Hematopoietic multipotent progenitor cell treated with erythropoietin and hydrocortisone succinate and interleukin-3 and kit ligand, for 17 days (in vitro differentiated cells): ENCODE measurements around the gene SDK1.
"Not testable (repeated sequence)": the region's sequence is repeated elsewhere in the genome, so short reads cannot be mapped to it uniquely, and the experiment has no call there.

ENCODE experiments used
- DNase-seq: peaks from one replicate; pipeline ENCODE4 v3.0.0-alpha.2; 2015; ENCODE audit warnings: low spot score

The SDK1 gene

DNA sequence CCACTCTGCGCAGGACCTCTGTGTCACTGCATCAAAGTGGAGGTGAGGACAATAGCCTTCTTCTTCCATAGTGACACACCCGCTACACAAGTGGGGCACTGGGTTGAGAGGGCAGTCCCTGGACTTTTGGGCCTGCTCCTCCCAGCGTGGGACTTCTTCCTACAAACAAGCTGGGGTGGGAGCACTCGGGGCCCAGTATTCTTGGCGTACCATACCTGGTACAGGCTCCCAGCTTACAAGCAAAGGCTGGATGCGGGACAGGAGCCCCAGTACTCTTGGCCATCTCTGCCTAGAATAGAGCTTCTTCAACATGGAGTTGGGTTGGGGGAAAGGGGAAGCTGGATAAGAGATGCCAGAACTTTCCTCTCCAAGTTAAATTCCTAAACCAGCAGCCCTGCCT, 954.3 kb downstream of the SDK1 start:
- no peak for DNase-seq

DNA sequence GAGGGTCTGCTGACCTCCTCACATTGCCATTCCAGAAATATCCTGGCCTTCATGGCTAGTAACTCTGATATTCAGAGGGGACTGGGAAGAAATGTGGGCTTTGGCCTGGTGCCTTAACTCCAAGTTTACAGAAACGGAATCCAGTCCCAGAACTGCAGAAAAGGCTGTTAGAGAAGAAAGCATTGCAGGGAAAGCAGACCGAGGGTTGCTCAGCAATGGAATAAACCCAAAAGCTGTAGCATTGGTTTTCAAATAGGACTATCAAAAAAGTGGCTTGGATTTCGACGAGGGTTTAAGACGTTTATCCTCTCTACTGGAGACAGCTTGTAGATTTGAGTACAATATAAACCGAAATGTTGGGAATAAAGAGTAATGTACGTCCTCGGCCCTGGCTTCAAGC, 955.2 kb downstream of the SDK1 start:
- no peak for DNase-seq

DNA sequence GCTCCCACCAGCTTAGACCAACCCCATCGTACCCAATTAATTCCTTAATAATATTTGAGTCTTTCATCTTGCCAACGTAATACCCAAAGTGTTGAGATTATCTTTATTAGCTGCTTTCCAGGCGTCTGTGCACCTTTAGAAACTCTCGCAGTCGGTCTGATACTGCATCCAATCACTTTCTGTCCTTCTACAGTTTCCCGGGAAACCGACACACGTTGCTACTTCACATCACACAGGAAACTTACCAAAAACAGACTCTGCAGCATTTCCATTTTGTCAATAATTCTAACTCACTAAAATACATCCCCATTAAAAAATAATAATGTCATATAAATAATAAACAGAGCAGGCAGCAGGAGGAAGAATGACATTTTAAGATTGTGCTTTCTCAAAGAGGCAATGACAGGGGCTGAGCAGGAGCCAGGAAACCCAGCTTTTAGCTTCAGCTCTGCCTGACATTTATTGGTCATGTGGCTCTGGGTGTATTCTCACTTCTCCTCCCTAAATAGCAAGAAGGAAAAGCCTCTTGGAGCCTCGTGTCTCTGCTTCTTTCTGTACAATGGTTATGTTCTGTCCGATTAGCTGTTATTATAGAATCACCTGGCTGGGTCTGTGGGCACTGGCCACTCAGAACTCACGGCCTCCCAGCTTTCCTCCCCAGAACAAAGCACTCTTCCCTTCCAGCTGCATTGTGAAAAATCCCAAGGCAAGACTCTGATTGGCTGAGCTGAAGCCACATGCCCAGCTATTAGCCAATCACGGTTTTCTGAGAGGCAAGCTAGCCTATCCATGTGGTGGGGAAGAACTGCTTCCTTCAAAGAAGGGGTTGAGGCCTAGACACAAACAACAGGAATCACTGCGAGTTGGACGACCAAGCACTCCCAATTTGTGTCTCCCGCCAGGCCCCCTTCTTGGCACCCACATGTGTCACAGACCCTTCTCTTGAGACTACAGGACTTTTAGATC, 956.4 kb downstream of the SDK1 start:
- no peak for DNase-seq

DNA sequence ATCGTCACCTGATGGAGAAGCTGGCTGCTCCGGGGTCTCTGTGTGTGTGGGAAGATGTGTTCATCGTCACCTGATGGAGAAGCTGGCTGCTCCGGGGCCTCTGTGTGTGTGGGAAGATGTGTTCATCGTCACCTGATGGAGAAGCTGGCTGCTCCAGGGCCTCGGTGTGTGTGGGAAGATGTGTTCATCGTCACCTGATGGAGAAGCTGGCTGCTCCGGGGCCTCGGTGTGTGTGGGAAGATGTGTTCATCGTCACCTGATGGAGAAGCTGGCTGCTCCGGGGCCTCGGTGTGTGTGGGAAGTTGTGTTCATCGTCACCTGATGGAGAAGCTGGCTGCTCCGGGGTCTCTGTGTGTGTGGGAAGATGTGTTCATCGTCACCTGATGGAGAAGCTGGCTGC, 959.1 kb downstream of the SDK1 start:
- not testable (repeated sequence) for DNase-seq

DNA sequence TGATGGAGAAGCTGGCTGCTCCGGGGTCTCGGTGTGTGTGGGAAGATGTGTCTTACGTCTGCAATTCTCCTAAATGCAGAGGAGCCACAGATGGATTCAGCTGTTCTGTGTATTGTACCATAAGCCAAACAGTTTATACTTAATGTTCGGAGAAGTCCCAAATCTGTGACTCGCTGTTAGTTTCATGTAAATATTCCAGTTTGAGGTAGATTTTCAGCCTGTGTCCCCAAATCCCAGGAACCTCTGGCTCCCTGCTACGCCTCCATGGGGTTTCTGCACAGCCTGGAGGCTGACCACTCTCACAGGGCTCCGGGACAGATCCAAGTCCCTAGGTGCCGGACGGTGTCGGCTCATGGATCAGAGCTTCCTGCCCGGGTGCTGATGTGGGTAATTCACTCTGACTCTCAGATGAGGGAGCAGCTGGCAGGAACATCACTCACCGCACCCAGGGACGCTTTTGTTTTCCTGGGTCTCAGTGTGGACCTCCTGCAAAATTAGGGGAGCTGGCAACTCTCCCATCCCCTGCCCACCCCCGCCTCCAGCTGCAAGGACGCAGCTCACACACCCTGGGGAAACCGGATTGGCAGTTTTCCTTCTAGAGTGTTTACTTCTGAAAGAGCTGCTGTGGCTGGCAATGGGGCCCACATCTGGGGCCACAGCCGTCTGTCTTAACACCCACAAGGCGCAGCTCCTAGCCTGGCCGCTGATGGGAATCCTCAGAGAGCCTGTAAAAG, 960.0 kb downstream of the SDK1 start:
- DNase-seq: no peak

DNA sequence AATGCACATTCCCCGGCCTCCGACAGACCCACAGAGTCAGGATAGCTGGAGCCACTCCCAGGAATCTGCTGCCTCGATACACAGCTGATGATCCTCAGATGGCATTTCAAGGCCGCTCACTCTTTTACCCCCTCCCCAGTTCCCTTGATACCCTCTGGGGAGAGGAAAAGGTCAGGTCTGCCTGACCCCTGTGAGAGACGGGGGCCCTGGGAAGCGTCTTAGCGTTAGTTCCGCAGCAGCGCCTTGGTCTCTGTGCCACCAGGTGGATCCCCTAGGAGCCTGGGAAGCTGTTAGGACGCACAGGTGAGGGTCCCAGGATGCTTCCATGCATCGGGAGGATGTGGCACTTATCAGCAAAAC, 960.5 kb downstream of the SDK1 start:
- DNase-seq: no peak

DNA sequence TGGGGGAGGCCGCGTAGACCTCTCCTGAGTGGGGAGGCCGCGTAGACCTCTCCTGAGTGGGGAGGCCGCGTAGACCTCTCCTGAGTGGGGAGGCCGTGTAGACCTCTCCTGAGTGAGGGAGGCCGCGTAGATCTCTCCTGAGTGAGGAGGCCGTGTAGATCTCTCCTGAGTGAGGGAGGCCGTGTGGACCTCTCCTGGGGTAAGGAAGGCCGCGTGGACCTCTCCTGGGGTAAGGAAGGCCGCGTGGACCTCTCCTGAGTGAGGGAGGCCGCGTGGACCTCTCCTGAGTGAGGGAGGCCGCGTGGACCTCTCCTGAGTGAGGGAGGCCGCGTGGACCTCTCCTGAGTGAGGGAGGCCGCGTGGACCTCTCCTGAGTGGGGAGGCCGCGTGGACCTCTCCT, 963.2 kb downstream of the SDK1 start:
- not testable (repeated sequence) for DNase-seq

DNA sequence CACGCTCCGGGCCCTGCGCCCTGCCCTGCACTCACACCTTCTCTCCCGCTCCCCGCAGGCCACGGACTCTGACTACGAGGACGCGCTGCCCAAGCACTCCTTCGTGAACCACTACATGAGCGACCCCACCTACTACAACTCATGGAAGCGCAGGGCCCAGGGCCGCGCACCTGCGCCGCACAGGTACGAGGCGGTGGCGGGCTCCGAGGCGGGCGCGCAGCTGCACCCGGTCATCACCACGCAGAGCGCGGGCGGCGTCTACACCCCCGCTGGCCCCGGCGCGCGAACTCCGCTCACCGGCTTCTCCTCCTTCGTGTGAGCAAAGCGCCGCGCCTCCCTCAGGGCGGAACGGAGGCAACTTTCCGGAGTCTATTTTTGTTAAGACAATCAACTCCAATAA, 964.0 kb downstream of the SDK1 start:
- DNase-seq: no peak

DNA sequence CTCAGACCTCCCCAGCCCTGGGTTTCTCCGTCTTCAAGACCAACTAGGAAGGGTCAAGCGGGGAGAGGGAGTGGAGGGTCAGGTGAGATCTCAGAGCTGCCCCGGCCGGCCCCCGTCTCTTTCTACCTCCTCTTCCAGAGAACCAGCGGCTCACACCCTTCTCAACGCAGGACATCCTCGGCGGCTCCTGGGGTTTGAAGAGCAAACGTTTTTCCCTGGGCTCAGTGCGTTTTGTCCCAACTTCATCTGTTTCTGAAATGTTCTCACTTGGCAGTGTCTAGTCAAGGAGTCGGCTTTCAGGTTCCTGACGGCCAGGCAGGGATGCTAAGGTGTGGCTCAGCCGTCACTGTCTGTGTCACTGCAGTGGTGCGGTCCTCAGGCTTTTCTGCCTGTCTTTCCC, 964.6 kb downstream of the SDK1 start:
- DNase-seq: no peak

DNA sequence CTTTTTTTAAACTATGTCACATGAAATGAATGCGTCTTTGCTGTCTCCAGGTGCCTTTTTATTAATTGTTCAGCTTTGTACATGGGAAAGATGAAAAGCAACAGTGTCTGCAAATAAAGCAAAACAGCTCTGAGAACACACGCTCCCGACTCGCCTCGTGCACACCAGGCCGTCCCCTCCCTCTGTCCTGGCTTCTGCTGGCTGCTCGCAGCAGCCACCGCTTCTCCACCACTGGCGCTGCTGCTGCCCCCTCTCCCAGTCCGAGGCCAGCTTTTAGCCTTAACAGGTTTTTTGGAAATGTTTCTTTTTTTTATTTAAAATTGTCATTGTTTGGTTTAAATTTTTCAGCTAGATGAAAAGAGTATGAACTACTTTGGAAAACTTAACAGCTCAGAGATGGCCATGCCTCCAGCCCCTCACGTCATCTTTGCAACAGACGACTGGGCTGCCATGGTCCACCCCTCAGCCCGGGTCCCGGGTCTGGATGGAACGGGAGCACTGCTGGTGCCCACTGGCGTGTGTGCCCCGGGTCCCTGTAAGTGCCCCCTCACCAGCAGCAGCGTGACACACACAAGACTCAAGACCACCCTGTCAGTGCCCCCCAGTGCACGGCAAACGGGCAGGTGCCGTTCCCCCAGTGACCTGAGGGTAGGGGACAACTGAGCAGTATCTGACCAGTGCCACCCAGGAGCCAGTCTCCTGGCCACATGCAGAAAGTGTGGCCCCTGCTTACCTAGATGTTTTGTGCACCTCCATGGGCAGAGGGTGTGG, 965.4 kb downstream of the SDK1 start:
- DNase-seq: no peak

DNA sequence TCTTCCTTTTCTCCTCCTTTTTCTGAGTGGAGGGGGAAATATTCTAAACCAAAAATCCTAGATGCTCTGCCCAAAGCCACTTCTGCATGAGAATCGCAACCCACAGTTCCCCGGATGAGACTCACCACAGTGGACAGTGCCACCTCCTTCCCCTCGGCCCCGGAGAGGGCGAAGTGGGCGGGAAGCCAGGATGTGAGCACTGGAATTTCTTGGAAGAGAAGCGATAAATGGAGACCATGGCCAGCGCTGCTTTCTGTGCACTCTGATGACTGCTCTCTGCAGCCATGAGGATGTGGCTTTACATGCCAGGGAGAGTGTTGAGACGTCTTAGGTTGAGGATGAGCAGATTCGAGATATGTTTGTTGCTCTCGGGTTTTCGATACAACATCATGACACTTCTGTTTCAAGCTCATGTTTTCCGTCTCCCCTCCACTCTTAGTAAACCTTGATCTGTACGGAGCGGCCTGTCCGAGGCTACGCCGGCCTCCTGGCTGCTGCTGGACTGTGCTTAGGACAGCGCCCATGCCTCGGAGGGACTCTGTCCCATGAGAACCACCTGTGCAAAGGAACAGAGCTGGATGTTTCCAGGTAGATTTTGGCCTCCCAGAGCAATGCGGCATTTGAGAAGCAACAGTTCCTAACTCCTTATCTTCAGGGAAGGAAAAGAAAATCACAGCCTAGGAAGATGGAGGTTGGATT, 966.4 kb downstream of the SDK1 start:
- no peak for DNase-seq

DNA sequence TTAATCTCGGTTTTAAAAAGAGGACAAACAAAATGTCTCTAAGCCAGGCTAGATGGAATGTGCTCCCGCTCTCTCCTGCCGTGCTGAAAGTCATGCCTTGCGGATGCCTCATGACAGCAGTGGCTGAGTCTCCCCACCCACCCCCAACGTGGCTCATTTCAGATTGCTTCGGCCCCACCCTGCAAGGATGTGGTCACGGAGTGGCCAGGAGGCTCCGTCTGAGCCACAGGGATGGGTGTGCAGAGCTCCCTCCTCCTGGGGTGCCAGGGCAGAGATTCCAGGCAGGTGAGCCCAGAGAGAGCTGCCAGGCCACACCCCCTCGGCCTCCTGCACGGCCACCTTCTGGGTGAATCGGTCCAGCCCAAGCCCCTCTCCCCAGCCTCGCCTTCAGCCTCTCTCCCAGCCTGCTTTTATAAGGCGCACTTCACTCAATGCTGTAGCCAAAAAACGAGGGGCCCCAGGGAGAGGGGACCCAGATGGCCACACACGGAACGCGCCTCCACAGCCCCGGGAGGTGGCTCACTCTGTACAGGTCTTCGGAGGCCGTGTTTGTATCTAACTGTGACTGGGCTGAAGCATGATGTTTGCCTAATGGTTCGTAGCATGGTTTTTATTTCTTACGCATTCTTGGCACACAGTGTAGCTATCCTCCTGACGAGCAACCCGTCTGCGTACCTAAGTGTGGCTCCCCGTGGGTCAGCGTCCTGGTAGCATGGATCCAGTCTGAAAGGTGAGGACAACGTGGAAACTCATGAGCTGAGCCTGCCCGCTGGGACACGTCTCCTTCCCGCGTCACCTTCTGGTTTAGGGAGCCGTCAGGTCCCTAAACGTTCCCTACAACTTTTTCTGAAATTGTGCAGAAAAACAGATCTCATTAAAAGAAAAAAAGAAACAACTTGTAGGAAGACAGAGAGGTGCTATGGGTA, 967.3 kb downstream of the SDK1 start:
- DNase-seq: no peak

DNA sequence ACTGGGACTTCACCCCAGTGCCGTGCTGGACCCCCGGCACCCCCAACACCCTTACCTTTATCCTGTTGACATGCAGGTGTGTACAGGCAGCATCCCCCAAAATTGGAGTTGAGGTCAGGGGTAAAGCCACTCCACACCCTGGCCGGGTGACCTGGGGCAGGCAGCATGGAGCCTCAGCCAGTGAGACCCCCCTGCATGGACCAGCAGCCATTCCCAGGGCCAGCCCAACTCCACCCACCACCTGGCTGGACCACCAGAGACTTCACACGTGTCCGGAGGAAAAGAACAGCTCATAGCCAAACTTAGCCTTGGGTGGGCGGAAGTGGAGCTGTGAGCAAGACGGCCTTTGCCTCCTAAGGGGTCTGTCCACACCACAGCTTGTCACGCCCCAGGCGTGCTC, 968.0 kb downstream of the SDK1 start:
- no peak for DNase-seq

DNA sequence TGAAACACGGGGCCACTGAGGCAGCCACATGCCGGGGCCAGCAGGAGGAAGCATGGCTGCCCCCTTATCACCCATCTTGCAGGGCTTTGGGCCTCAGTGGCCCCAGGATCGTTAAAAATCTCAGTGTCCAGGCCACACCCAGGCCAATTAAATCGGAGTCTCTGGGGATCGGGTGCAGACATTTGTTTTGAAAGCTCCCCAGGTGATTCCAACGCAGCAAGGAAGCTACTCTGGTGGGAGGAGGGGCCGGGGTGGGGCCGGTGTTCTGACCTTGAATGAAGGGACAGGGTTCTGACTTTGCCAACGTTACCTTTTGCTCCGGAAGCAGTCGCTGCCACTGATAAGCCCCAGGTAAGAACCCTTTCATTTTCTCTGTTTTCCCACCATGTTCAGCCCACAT, 968.7 kb downstream of the SDK1 start:
- DNase-seq: no peak

DNA sequence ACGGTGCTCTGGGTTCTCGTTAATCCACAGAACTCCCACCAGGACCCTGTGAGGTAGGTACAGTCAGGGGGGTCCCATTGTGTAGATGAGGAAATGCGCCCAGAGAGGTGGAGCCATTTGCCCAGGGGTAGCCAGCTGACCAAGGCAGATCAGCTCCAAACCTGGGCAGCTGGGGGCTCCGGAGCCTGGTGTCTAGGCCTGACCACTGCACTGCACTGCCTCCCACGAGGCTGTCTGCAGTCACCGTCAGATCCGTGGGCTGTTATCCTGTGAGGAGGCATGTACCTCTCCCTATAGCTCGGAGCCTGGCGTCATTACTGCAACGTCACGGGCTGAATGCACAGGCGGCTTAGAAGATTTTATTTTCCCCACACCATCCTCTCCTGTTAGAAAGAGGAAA, 969.2 kb downstream of the SDK1 start:
- DNase-seq: no peak

DNA sequence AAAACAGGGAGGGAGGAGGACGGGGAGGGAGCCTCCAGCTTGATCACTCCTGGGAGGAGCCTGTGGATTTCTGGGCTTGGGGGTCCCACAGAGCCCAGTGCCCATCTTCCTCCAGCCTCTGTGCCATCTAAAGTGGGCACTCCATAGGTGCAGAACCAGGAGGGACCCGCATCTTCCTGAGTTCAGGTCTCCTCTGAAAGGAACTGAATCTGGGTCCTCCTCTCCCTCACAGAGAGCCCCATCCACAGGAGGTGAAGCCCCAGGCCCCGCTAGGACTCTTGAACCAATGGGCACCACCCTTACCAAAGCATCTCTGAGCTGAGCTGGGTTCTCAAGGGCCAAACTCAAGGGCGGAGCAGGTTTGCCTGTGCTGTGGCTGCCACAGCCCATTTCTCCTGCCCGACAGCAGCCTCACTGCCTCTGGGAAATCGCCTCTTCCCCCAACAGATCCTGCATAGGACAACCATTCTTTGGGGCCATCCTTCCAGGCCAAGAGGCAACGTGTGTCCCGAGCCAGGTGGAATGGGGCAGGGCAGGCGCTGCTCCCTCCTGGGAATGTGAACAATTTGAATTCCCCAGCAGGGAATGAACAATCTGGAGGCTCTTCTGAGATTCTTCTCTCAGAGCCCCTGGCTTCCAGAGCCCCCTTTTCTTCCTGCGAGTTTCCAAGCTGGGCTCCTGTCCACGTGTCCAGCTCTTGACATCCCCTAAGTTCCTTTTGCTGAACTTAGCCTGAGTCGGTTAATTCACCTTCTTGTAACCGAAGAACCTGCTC, 970.1 kb downstream of the SDK1 start:
- DNase-seq: no peak

DNA sequence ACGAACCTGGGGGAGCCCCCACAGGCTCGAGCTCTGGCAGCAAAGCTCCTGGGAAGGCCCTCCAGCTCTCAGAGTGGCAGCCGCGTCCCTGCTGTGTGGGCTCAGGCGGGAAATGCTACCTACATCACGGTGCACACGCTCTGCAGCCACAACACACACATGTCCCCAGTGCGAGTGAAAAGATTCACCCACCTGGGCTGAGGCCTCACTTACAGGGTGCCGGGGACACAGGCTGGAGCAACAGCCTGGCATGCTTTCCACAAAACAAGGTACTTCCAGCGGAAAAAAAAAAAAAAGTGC, 970.6 kb downstream of the SDK1 start:
- no peak for DNase-seq

DNA sequence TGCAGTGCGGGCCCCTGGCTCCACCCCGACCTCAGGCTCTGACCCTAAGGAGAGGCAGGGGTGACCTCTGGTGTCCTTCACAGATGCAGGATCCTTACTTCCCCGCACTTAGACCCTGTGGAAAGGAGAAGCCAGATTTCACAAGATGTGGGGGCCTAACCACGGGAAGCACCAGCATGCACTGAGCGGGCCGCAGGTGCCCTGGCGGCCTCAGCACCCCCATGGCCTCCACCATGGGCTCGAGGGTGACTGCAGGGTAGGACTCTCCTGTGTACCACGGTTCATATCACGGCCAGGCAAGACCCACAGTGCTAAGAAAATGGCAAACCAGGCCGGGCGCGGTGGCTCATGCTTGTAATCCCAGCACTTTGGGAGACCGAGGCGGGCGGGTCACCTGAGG, 971.1 kb downstream of the SDK1 start:
- no peak for DNase-seq

DNA sequence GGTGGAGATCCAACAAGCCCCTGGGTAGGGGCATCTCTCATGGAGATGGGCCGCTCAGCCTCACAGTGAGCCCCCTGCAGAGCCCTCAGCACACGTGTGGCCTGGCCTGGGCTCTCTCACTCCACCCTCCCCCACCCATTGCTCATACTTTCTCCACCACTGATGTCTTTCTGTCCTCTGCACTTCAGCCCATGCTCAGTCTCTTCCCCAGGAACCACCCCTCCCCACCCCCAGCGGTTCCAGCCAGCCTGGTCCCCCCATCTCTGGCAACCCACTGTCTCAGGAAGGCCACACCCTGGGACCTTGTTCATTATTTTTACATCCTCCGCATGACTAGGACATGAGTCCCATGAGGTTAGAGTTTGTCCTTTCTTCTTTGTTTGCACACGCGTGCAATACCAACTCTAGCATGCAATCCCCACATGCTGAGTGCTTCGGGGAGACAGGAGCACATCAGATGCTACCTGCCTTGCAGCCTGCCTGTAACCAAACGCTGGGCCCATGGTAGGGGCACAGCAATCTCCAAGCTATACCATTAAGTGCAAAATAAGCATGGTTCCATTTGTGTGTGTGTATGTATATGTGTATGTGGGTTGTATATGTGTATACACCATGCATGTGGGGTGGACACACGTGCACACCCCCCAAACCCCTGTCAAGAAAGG, 972.6 kb downstream of the SDK1 start:
- DNase-seq: no peak

DNA sequence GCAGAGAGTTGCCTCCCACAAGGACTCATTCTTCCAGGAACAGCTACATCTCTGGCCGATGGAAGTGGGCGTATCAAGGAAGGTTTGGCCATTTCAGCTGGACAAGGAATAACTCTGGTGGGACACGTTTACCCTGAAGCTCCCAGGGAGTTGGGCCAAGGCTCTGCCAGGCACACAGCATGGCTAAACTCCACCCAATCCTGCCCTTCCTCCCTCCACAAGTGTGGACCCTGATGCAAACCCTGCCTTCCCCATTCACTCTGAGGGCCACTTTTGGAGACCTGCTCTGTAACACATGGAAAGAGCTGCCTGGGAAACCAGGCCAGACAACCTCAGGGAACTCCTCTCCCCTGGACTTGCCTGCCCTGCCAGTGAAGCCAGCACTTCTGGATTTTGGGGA, 973.2 kb downstream of the SDK1 start:
- DNase-seq: no peak
